GM19043 (cell line): Measurements from ENCODE around the gene ZNF76.
A peak's percentile ranks its signal among the peaks of the same experiment; 100 is the strongest.
"Not testable (repeated sequence)": the region's sequence is repeated elsewhere in the genome, so short reads cannot be mapped to it uniquely, and the experiment has no call there.

Experiments
- ATAC-seq: cut with Tn5 transposase; IDR thresholded peaks from one replicate; pipeline ENCODE4 v1.9.1; 2021; ENCODE audit warnings: low read depth; ENCODE audit not compliant: unreplicated experiment

ZNF76 gene

DNA sequence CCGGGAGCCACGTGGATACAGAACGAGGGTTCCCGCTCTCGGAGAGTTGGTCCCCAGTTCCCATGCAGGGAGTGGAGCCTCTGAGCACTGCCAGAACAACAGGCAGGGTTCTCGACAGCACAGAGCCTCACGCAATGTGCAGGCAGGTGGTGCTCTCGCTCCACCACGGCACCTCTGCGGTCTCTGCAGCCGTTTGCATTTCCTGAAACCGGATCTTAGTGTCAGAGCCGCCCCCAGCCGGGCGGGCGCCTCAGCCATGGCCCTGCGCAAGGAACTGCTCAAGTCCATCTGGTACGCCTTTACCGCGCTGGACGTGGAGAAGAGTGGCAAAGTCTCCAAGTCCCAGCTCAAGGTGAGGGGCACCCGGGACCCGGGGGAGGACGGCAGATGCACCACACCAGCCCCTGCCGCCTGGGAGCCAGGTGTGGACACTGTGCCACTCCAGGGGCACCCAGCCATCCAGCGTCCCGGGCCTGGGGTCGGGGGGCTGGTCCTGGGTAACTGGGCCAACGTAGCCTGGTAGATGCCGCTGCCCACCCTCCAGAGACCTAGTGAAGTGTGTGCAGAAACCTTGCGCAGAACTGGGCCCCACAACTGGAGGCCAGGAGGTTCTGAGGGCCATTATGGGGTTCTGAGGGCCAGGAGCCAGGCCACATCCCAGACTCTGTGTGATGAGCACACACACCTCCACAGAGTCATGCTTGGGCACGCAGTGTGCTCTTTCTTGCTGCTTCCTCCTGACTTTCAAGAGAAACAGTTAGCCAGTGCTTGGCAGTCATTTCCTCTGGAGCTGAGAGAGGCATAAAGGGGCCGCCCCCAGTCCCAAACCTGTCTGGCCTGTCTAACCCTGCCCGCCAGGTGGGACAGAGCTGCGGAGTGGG, 38.3 kb downstream of the ZNF76 start, which contains the start of gene DEF6:
DEF6 (plus strand) TSS at position 218 of the 881 bp plus-strand sequence; CDS start at position 257, 39 bp downstream.
- ATAC-seq, result peak; percentile 77

DNA sequence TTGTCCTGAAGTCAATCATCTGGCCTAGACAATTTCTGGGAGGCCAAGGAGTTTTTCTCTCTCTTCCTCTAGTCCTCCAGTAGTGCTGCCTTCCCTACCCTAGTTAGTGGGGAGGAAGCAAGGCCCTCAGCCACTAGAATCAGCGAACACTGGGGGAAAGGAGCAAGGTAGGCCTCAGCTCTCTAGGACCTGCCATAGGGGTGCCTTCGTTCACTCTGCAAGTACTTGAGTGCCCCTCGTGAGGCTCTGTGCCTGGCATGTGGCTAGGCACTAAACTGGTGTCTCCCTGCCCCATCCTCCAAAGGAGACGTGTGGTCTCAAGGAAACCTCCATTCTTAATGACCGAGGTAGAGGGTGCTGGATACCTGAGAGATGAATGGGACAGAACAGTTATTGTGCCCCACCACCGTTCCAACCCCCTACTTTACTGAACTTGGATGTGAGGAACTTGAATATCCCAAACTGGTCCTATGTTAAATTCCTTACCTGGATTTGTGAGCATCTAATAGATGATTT, 39.1 kb downstream of the ZNF76 start:
- ATAC-seq, result no peak

DNA sequence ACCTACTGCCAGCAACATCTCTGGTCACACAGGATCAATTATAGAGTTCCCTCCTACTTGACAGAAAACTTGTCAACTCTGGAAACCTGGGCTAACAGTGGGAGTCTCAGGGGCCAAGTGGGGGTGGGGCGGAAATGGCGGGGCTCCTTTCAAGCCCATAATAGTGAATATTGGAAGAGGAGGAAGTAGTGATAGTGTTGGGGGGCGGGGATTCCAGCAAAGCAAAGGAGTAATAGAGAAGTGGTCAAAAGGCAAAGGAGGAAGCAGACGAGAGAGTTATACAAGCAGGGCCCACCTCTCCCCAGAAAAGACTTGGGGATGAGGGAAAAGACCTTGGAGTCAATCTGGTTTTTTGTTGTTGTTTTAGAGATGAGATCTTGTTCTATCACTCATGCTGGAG, 40.1 kb downstream of the ZNF76 start:
- ATAC-seq, result no peak

DNA sequence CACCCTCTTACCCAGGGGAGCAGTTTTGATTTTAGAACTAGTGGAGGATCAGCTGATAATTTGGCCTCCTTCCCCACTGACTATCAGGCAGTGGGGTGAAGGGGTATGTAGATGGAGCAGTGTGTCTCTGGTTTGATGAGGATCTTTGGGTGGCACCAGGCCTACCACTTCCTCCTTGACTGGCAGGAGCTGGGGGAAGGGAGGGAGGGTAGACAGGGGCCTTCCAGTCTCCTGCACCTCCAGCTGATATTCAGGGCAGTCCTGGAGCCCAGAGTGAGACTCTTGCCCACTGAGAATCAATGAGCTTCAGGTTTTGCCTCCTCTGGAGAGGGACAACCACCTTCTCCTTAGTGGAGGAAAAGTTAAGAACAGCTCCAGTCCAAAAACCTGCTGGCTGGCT, 41.3 kb downstream of the ZNF76 start:
- ATAC-seq, result no peak

DNA sequence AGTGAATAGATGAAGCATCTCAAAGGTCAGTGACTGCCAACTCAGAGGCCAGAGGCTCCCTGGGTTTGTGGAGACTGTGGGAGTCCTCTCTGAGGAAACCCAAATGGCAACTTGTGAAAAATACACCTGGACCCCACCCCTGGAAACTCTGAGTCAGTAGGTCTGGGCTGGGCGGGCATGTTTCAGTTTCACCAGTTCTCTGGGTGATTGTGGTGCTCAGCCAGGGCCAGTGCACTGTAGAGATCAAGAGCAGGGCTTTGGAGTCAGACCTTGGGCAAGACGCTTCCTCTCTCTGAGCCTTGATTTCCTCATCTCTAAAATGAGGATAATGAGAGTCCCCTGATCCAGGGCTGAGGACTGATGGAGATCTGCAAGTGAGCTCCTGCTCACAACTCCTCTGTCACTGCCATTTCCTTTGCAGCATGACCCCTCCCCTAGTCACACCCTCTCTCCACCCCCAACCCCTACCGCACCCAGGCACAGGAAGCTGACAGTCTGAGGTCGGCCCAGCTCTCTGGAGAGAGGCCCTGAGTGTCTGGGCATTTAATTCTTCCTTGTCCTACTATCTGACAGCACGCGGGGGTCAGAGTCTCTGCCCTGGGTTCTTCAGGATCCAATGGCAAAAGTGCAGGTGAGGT, 43.2 kb downstream of the ZNF76 start:
- peak; percentile 62 for ATAC-seq

DNA sequence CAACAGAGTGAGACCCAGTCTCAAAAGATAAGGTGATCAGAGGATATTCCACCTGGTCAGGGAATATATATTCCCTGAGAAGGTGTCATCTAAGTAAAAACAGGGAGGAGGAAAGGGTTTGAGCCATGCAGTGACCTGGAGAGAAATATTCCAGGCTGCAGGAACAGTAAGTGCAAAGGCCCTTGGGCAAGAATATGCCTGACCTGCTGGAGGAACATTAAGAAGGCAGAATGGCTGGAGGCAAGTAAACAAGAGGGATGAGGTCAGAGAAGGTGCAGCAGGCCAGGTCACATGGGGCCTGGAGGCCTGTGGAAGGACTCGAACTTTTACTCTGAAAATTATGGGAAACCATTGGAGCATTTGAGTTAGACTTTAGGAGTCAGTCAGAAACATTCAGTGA, 44.8 kb downstream of the ZNF76 start:
- no peak for ATAC-seq

DNA sequence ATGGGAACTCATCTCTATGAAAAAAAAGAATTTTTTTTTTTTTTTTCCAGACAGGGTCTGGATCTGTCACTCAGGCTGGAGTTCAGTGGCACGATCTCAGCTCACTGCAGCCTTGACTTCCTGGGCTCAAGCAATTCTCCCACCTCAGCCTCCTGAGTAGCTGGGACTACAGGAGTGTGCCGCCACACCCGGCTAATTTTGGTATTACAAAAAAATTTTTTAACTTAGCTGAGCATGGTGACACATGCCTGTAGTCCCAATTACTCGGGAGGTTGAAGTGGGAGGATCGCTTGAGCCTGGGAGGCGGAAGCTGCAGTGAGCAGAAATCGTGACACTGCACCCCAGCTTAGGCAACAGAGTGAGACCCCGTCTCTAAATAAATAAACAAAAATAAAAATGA, 45.6 kb downstream of the ZNF76 start:
- ATAC-seq, result no peak

DNA sequence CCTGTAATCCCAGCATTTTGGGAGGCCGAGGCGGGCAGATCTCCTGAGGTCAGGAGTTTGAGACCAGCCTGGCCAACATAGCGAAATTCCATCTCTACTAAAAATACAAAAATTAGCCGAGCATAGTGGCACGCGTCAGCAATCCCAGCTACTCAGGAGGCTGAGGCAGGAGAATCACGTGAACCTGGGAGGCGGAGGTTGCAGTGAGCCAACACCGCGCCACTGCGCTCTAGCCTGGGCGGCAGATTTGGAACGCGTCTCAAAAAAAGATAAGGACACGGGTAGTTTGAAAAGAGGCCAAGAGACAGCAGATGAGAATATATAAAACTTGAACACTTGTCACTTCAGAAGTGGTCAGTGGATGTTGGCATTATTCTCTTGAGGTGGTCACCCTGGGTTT, 47.6 kb downstream of the ZNF76 start:
- not testable (repeated sequence) for ATAC-seq

DNA sequence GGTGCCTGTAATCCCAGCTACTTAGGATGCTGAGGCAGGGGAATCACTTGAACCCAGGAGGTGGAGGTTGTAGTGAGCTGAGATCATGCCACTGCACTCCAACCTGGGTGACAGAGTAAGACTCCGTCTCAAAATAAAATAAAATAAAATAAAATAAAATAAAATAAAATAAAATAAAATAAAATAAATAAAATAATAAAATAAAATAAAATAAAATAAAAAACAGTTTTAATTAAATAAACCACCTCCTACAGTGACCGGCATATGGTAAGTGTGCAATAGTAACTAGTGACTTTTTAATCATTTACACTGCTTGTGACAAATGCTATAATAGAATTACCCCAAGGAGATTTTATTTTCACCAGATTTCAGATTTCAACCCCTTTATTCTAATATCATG, 49.0 kb downstream of the ZNF76 start:
- not testable (repeated sequence) for ATAC-seq

DNA sequence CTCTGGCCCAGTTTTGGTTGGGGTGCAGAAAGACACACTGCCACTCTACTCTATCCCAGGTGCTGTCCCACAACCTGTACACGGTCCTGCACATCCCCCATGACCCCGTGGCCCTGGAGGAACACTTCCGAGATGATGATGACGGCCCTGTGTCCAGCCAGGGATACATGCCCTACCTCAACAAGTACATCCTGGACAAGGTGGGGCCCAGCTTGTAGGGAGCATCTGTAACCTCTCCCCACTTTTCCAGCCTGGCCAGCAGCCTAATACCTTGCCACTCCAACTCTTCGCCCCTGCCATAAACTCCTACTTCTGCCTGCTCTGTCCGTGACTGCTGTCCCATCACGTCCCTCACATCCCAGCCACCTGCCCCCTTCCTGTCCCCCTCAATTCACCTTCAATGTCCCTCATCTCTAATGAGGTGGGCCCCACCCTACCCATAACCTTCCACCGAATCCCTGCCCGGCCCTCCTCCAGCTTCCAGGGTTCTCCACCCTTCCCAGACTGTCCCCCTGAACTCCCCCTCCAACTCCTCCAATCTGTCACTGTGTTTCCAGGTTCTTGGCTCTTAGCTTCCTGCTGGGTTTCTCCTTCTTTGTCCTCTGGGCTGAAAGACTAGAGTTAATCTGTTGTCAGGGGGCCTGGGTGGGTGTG, 50.2 kb downstream of the ZNF76 start:
- ATAC-seq, result no peak

DNA sequence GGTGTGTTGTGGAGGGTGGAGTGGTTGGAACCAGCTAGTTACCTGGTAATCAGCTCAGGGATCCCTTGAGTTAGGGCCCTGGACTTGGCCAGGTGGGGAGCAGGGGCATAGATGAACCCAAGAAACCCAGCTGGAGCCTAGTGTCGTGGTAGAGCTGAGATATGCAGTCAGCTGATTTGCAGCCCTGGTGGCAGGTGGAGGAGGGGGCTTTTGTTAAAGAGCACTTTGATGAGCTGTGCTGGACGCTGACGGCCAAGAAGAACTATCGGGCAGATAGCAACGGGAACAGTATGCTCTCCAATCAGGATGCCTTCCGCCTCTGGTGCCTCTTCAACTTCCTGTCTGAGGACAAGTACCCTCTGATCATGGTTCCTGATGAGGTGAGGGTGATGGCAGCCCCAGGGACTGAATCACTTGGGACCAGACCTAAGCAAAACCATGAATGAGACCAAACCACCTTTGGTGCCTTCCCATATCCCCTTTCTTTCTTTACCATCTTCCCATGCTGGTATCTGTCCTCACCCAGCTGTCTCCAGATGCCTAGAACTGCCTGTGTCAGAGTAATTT, 50.8 kb downstream of the ZNF76 start:
- ATAC-seq, result no peak

DNA sequence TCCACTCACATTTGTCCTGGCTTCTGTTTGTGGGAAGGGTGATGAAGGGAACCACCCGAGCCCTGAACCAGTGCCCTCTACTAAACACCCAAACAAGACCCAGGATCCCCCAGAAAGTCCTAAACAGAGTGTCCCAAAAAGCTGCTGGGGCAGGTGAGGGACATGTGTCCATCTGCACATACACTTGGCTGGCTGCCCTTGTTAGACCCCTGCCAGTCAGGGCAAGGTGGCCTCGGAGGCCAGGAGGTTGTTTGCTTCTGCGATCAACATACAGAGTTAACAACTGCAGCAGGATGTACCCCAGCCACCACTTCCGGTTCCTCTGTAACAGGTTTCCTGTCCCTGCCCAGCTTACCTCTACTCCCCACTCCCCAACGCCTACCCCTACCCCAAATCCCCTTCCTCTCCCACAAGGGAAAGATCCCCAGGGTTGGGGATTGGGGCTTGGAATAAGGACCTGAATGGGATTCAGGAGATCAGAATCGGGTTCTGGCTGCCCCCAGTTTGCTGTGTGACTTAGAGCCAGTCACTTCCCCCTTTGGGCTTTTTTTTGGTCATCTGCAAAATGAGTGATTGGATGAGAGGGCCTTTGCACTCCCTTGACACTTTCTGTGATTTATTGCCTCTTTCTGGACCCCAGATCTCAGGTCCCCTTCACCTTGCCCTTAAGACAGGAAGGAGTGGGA, 52.0 kb downstream of the ZNF76 start:
- ATAC-seq, result no peak

DNA sequence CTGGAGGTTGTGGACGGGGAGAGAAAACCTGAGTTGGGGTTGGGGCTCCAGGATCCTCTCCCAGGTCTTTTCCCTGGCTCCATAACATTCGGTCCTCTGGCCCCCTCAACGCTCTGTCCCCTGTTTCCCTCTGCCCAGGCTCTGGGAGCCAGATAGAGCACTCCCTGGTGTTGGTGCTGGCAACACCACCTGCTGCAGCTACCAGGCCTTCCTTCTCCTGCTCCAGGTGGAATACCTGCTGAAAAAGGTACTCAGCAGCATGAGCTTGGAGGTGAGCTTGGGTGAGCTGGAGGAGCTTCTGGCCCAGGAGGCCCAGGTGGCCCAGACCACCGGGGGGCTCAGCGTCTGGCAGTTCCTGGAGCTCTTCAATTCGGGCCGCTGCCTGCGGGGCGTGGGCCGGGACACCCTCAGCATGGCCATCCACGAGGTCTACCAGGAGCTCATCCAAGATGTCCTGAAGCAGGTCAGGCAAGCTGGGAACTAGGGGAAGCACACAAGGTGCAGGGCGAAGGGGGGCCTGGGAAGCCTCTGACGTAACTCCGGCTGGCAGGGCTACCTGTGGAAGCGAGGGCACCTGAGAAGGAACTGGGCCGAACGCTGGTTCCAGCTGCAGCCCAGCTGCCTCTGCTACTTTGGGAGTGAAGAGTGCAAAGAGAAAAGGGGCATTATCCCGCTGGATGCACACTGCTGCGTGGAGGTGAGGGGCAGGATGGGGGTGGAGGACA, 52.7 kb downstream of the ZNF76 start:
- no peak for ATAC-seq

DNA sequence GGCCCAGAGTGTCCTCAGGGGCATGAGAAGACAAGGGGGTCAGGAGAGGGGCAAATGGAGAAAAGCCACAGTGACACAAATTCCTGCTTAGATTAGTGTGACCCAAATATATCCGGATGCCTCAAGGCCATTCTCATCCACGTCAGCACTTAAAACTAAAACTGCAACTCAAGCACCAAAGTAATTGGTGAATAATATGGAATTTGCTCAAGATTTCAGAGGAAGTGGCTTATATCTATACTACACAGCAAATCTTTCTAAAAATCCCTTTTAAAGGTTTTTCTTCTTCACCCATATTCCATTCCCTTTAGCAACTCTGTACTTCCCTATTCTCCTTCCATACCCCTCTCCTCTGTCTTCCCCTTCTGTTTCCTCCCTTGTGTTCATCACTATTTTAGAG, 53.3 kb downstream of the ZNF76 start:
- ATAC-seq, result no peak

DNA sequence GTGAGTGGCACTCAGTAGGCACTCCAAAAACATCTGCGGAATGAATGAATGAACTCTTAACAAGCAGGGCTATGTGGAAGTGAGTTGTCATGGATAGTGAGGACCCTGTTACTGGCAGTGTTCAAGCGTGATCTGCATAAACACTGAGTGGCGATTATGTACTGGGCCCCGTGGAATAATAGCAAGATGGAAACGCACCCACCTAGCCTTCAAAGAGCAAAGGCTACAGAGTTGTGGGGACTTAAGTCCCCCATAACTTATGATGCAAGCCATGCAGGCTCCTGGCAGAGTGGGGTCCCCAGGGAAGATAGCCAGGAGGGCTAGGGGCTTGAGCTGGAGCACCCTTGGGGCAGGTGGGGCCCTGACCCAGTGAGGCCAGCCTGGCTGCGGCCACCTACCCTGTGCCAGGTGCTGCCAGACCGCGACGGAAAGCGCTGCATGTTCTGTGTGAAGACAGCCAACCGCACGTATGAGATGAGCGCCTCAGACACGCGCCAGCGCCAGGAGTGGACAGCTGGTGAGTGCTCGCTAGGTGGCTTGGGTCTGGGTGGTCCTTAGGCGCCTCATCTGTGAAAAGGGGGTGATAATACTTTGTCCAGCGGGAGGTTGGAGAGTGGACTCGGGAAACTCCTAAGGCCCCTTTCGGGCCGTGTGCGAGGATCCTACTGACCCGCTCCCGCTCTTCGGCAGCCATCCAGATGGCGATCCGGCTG, 58.1 kb downstream of the ZNF76 start:
- no peak for ATAC-seq

DNA sequence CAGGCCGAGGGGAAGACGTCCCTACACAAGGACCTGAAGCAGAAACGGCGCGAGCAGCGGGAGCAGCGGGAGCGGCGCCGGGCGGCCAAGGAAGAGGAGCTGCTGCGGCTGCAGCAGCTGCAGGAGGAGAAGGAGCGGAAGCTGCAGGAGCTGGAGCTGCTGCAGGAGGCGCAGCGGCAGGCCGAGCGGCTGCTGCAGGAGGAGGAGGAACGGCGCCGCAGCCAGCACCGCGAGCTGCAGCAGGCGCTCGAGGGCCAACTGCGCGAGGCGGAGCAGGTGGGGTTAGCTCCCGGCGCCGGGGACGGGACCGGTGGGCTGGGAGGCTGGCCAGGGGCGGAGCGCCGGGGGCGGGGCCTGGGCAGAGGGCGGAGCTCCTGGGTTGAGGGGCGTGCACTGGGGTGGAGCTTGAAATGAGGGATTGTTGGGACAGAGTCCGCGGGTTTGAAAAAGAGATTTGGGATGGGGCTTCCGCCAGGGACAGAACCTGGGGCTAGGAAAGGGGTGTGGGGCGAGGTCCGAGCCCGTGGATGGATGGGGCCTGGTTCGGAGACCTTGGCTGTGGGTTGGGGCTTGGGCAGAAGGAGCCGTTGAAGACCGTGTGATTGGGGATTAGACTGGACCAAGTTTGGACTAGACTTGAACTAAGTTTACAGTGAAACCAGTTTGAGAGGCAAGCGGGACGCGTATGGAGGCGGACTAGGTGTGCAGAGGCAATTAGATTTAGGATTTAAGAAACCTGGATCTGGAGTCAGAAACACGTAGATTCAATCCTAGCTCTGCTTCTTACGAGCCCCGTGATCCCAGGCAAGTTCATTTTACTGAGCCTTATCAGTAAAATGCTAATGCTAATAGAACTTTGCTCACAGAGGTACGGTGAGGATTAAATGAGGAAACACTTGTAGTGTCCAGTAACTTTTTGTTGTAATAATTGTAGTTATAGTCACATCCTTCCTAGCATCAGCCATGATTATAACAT, 58.9 kb downstream of the ZNF76 start:
- no peak for ATAC-seq

DNA sequence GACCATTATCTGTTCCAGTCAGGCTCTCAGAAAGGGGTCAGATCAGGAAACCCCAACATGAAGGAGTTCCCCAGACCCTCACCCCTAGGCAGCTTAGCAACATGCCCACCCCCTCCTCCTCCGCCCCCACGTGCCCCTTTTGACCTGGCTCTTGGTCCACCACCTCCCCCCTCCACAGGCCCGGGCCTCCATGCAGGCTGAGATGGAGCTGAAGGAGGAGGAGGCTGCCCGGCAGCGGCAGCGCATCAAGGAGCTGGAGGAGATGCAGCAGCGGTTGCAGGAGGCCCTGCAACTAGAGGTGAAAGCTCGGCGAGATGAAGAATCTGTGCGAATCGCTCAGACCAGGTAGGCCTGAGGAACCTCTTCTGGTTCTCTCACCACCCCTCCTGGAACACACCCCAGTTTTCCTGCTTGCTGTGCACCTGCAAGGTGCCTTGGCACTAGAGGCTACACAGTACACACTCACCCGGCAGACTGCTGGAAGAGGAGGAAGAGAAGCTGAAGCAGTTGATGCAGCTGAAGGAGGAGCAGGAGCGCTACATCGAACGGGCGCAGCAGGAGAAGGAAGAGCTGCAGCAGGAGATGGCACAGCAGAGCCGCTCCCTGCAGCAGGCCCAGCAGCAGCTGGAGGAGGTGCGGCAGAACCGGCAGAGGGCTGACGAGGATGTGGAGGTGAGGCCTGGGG, 60.0 kb downstream of the ZNF76 start:
- ATAC-seq, result no peak
